Stimulated activated CD4-positive, alpha-beta T cell treated with anti-CD3 and anti-CD28 coated beads, Interleukin-4, amount 100 ng/mL, for 1 hour (primary cell): ENCODE measurements around the gene SLC22A8.
"Not testable (repeated sequence)": the region's sequence is repeated elsewhere in the genome, so short reads cannot be mapped to it uniquely, and the experiment has no call there.

Source experiments
- DNase-seq: peaks from one replicate; pipeline ENCODE4 v3.0.0-alpha.2; 2020

SLC22A8 gene

GRCh38 chr11:62985041-62985750 is 30.4 kb downstream of the SLC22A8 start:
- no peak for DNase-seq

DNA sequence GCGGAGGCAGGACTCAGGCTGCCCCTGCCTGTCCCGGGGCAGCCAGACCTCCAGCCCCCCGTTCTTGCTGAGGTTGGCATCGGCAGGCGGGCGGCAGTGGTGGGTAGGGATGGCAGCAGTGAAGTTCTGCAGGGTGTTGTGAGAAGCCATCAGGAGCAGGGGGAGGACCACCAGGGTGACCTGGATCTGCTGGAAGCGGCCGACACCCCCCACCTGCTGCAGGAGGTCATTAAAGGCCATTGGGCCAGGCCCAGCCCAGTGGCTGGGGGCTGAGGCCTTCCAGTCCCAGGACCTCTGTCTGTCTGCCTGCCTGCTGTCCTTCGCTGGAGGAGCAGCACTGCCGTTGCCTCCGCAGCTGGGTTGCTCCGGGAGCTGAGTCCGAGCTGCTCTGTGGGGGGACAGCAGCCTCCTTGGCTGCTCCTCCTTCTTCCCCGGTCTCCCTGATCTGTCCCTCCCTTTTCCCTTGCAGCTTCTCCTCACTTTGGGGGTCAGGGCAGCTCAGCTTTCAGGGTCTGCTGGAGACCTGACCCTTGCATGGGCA is 31.1 kb downstream of the SLC22A8 start, which contains the start of gene SLC22A6:
Gene SLC22A6 (minus strand): TSS at position 517 of the 541 bp plus-strand sequence. CDS start 277 bp downstream, at position 240.
- no peak for DNase-seq

GRCh38 chr11:62983536-62984199 is 32.0 kb downstream of the SLC22A8 start:
- no peak for DNase-seq

DNA sequence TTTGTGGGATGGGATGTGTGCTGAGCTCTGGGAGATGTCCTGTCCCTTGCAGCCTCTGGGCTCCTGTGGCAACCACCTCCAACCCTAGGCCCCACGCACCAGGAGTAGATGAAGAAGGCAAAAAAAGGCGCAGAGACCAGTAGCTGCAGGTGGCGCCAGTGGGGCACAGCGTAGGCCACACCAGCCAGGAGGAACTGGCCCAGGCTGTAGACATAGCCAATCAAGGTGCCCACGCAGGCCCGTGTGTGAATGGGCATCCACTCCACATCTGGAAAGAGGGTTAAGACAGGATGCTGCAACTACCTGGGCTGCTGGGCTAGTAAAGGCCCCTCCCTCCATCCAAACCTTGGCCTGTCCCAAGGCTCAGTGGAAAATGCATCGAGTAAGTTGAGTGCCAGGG is 33.9 kb downstream of the SLC22A8 start:
- DNase-seq: no peak

- no peak for DNase-seq
These were observed 35.4 kb downstream of the SLC22A8 start for GRCh38 chr11:62980133-62980760.

DNA sequence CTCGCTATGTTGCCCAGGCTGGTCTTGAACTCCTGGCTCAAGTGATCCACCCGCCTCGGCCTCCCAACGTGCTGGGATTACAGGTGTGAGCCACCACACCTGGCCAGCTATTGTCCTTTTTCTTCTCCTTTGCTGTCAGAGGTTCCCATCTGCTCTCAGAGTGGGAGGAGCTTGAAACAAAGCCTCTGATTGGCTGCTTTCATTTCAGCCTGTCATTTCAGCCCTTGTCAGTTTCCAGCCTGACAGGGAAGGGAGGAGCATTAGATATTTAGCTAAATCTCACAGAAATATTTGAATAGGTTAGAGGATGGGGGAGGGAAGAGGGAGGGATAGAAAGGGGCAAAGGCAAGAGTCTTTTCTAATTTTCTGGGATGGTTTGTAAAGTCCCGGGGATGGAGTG is 39.5 kb downstream of the SLC22A8 start:
- DNase-seq: no peak

DNA sequence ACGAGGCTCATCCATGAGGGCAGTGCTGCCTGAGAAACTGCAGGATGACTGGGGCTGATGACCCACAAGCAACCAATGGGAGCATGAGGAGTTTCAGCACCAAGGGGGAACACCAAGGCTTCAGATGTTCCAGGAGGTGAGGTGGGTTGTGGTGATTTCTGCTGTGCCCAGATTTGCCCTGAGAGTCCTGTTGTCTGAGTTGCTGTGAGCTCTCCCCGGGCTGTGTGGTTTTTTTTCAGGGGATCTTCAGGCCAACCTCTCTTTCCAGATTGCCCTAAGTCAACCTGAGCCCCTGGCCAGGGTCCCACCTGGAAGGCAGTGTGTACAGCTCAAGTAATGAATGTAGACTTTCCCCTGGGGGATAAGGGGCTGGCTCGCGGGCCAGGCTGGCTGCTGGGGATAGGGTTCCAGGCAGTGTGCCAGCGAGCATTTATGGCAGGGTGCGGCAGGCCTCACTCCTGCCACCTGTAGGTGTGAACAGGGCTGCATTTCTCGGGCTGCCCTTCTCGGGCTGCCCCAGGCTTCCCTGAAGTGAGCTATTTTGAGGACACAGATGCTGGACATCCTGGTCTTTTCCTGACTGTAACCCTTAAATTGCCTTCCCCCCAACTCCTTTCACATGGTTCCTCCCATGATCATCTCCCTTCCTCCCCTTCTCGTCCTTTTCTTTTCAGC is 40.7 kb downstream of the SLC22A8 start:
- peak; percentile 5 for DNase-seq

GRCh38 chr11:62965574-62965973 is 50.1 kb downstream of the SLC22A8 start:
- no peak for DNase-seq

DNA sequence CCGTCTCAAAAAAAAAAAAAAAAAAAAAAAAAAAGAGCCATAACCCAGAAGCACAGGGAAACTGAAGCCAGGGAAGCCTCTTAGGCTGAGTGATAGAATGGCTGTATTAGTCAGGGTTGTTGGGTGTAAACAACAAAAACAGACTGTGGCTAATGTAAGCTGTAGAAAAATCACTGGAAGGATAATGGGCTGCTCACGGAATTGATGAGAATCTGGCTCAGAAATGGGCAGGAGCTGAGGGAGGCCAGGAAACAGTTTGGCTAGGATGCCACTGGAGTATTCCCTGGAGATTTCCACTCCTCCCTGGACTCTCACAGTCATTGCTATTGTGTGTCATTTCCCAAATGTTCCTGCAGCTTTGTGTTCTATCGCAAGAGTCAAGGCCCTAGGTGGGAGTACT is 53.2 kb downstream of the SLC22A8 start:
- DNase-seq: no peak

DNA sequence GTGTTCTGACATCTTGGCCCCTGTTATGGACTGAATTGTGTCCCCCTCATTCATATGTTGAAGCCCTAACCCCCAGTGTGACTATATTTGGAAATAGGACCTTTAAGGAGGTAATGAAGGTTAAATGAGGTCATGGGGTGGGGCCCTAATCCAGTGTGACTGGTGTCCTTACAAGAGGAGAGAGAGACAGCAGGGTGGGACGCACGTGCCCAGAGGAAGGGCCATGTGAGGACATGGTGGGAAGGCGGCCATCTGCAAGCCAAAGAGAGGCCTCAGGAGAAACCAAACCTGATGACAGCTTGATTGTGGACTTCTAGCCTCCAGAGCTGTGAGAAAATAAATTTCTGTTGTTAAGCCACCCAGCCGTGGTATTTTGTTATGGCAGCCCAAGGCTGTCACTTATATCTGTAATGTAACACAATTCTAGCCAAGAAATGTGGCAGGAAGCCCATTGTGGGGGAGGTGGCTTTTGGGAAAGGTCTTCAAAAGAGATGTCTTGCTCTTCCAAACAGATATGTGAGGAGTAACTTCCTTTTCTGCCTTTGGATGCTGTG is 54.5 kb downstream of the SLC22A8 start:
- no peak for DNase-seq

GRCh38 chr11:62959422-62959980 is 56.1 kb downstream of the SLC22A8 start:
- DNase-seq: no peak

DNA sequence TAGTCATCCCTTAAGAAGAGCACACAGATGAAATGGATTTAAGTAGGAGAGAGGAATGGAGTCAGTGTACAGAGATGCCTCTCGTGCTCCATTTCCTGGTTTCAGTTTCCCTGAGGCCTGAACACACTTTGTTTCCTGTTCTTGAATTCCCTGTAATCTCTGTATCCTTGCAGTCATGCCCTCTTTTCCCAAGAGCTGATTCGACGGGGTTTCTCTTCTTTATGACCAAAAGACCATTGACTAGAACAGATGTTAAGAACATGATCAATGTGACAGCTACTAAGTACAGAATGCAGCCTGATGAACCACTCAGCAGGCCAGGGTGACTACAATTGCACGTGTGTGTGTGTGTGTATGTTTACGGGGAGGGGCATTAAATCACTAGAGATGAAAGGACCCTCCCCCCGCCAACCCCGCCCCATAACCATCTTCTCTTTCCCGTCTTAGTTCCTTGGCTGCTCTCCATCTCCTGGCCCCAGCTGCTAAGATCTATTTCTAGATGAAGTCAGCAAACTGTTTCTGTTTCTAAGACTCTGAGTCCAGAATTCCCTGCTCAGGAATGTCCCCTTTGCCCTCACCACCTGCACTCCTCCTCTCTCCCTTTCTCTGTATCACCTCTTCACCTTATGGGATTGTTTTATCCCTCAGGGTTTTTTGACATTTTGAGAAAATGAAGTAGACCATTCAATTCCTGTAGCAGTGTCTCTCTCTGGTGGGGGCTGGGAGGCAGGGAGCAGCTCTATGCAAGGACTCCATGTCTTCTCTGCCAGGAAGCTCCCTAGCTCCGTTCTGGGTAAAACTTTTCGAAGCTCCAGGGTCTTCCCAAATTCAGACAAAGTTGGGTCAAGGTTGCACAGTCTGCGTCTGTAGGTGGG is 56.9 kb downstream of the SLC22A8 start:
- DNase-seq: no peak

DNA sequence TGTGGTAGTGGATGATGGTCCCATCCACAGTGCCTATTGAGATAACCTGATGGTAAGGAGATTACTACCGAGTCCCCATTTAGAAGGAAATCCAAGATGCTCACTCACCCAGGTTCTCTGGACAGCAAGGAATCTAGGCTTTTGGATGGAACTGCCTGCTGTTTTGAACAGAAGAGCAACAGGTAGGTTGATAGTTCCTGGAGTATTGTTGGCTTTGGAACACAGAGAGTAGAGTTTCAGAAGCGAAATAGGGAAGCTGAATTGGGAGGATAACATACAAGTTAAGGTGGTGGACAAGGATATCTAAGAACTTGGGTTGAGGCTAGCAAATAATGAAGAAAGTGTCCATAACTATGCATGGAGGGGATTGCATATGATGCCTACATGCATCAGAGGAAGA is 58.5 kb downstream of the SLC22A8 start:
- no peak for DNase-seq

DNA sequence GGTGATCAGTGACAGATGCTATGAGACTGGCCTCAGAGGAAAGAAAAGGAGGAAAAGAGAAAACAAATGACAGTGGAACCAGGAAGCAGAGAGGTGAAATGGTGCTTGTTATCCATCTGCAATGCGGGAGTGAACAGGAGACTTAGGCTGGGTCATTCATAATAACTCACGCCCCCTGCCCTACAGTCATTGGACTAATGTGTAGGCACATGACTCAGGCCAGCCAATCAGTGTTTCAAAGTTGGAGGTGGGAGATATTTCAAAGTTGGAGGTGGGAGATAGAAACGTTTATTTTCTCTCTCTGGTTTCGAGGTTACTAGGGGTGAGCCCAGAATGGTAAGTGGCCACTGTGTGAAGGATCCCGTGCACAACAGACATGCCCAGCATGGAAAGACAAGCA is 61.2 kb downstream of the SLC22A8 start:
- no peak for DNase-seq

DNA sequence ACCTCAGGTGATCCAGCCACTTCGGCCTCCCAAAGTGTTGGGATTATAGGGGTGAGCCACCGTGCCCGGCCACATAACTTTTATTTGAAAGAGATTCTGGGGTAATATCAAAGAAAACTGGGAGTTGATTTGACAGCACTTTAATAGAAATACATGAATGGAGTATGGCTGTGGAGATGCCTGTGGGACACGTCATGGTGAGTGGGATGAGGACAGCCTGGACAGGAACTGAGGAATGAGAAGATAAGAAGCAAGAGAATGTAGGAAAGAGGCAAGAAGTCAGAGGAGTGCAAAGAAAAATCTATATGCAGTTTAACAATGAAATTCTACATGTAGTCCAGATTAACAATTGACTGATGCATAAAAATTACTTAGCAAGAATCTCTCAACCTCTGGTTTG is 61.8 kb downstream of the SLC22A8 start:
- no peak for DNase-seq

GRCh38 chr11:62948765-62949320 is 66.8 kb downstream of the SLC22A8 start:
- DNase-seq: no peak

GRCh38 chr11:62945538-62945937 is 70.1 kb downstream of the SLC22A8 start:
- not testable (repeated sequence) for DNase-seq
